Measurements from ENCODE around the gene CTR9. TPM values are rescaled to one million over a fixed set of nuclear protein-coding genes. Genes with fewer than 3 reads are reported as not detected.

Gene CTR9
- total RNA-seq, 2 donors from 2014 or later: 33.9 to 37.4 TPM

GRCh38 chr11:10778217-10778970 is 27.3 kb downstream of the CTR9 start:
- no peaks in the 10 kb centered on the region for H3K36me3 ChIP-seq

GRCh38 chr11:10779086-10779485 is 28.0 kb downstream of the CTR9 start:
- no peak for DNase-seq
- TF ChIP-seq CTCF (IDR thresholded peaks at IDR 0.05): no peak
- Histone ChIP-seq H3K36me3 (no peaks in the 10 kb centered on the region), H3K9ac (ENCODE audit: low read depth in 2 of 2, low read length in 2 of 2) (no peak overlapping the region), H3K27me3 (no peaks in the 10 kb centered on the region), H3K27ac (no peak overlapping the region), H3K9me3 (no peaks in the 10 kb centered on the region), H3K4me1 (no peaks in the 10 kb centered on the region), H3K4me3 (no peak overlapping the region)
- intact Hi-C loops (cut with DNase I): no loop called here

More at GRCh38 chr11:10778217-10778970, 27.3 kb downstream of the CTR9 start:
- H3K27ac ChIP-seq: no peak overlapping the region
- no peak for DNase-seq
- no peak overlapping the region for H3K9ac ChIP-seq (ENCODE audit: low read depth in 2 of 2, low read length in 2 of 2)
- no peaks in the 10 kb centered on the region for H3K27me3 ChIP-seq
- TF ChIP-seq CTCF (IDR thresholded peaks at IDR 0.05): no peak
- no peaks in the 10 kb centered on the region for H3K9me3 ChIP-seq
- H3K4me1 ChIP-seq: no peaks in the 10 kb centered on the region
- intact Hi-C loops (cut with DNase I): no loop called here
- H3K4me3 ChIP-seq: no peak overlapping the region

- intact Hi-C loops (cut with DNase I): no loop called here
- Histone ChIP-seq H3K27ac (no peak overlapping the region), H3K4me1 (no peaks in the 10 kb centered on the region), H3K4me3 (no peak overlapping the region), H3K9me3 (no peaks in the 10 kb centered on the region), H3K27me3 (no peaks in the 10 kb centered on the region), H3K9ac (ENCODE audit: low read depth in 2 of 2, low read length in 2 of 2) (no peak overlapping the region), H3K36me3 (no peaks in the 10 kb centered on the region)
- no peak for TF ChIP-seq CTCF (IDR thresholded peaks at IDR 0.05)
- DNase-seq: no peak
These were observed 29.0 kb downstream of the CTR9 start for GRCh38 chr11:10780040-10780439.

- Histone ChIP-seq H3K9ac (ENCODE audit: low read depth in 2 of 2, low read length in 2 of 2) (no peak overlapping the region), H3K9me3 (no peaks in the 10 kb centered on the region), H3K4me1 (no peaks in the 10 kb centered on the region), H3K4me3 (no peak overlapping the region), H3K27me3 (no peaks in the 10 kb centered on the region), H3K27ac (no peak overlapping the region), H3K36me3 (no peaks in the 10 kb centered on the region)
- intact Hi-C loops (cut with DNase I): no loop called here
- DNase-seq: no peak
- no peak for TF ChIP-seq CTCF (IDR thresholded peaks at IDR 0.05)
These were observed 33.4 kb downstream of the CTR9 start for GRCh38 chr11:10784232-10785145.

GRCh38 chr11:10785146-10785474 is 34.1 kb downstream of the CTR9 start:
- Histone ChIP-seq H3K27ac (no peak overlapping the region), H3K4me3 (no peak overlapping the region), H3K4me1 (no peaks in the 10 kb centered on the region), H3K9me3 (no peaks in the 10 kb centered on the region), H3K36me3 (no peaks in the 10 kb centered on the region), H3K27me3 (no peaks in the 10 kb centered on the region), H3K9ac (ENCODE audit: low read depth in 2 of 2, low read length in 2 of 2) (no peak overlapping the region)
- DNase-seq: no peak
- intact Hi-C loops (cut with DNase I): no loop called here
- TF ChIP-seq CTCF (IDR thresholded peaks at IDR 0.05): no peak
